Measurements from ENCODE around the gene STEAP1.

DNA sequence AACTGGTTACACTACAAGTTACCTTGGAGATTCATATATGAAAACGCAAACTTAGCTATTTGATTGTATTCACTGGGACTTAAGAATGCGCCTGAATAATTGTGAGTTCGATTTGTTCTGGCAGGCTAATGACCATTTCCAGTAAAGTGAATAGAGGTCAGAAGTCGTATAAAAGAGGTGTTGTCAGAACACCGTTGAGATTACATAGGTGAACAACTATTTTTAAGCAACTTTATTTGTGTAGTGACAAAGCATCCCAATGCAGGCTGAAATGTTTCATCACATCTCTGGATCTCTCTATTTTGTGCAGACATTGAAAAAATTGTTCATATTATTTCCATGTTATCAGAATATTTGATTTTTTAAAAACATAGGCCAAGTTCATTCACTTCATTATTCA is 9.3 kb downstream of the STEAP1 start:
- TF ChIP-seq CTCF (IDR thresholded peaks at IDR 0.05): no peak
- no peak for TF ChIP-seq POLR2A (IDR thresholded peaks at IDR 0.05)

Data from Peyer's patch (tissue), 4 donors.